Naive thymus-derived CD4-positive, alpha-beta T cell (primary cell): ENCODE data around the gene TSPO2. TPM values are rescaled to one million over a fixed set of nuclear protein-coding genes. Genes with fewer than 3 reads are reported as not detected.

Experiments used
- ATAC-seq: fragments of 150-1000 bp; cut with Tn5 transposase; 2 replicates; pipeline ENCODE4 v1.10.0; 2021; ENCODE audit warnings: mild to moderate bottlenecking, moderate library complexity
- CTCF ChIA-PET: fragments of 350-600 bp; sonication (Branson Sonifier 250); formaldehyde crosslinking; loops from one replicate; lab custom pipeline; 2021; ENCODE audit warnings: antibody characterized with exemption; lab: Charles Lee
- POLR2A ChIA-PET: fragments of 350-600 bp; sonication (Branson Sonifier 250); formaldehyde crosslinking; loops from one replicate; lab custom pipeline; 2021; ENCODE audit warnings: antibody characterized with exemption, inconsistent platforms; lab: Charles Lee
- DNase-seq, 9 donors: peaks; one replicate each; pipeline versions ENCODE4 v3.0.0 to v3.0.0-alpha.2; 2020 to 2022; ENCODE audit warnings: mixed read lengths in 1 of 9
- H3K27ac ChIP-seq: one replicate; pipeline ENCODE4 v1.7.0; 2013; ENCODE audit warnings: mild to moderate bottlenecking, low read depth, low read length, moderate library complexity
- H3K27me3 ChIP-seq, 2 donors: one replicate each; pipeline ENCODE4 v1.7.0; 2013; ENCODE audit warnings: low read length in 2 of 2, mild to moderate bottlenecking in 2 of 2, moderate library complexity in 2 of 2; ENCODE audit not compliant: control insufficient read depth in 2 of 2, insufficient read depth in 2 of 2
- H3K36me3 ChIP-seq, 3 experiments: 1 replicate in 2 of 3; 2 replicates in 1 of 3; pipeline ENCODE4 v1.7.0; 2013; ENCODE audit warnings: low read length in 3 of 3, mild to moderate bottlenecking in 3 of 3, moderate library complexity in 1 of 3; ENCODE audit not compliant: insufficient read depth in 3 of 3, control insufficient read depth in 2 of 3
- H3K4me1 ChIP-seq, 2 donors: one replicate each; pipeline ENCODE4 v1.7.0; 2013; ENCODE audit warnings: low read length in 2 of 2, mild to moderate bottlenecking in 2 of 2, moderate library complexity in 1 of 2; ENCODE audit not compliant: control insufficient read depth in 2 of 2, insufficient read depth in 2 of 2
- H3K4me3 ChIP-seq: 2 replicates; pipeline ENCODE4 v1.7.0; 2013; ENCODE audit warnings: mild to moderate bottlenecking, low read length
- H3K9me3 ChIP-seq, 3 experiments: 1 replicate in 2 of 3; 2 replicates in 1 of 3; pipeline ENCODE4 v1.7.0; 2013; ENCODE audit warnings: low read length in 3 of 3; ENCODE audit not compliant: control insufficient read depth in 2 of 3
- H3K27ac Mint-ChIP-seq, 9 donors: one replicate each; pipeline ENCODE4 v1.8.0; 2020 to 2022; ENCODE audit warnings: mixed read lengths in 9 of 9, mild to moderate bottlenecking in 8 of 9, moderate library complexity in 5 of 9, inconsistent platforms in 2 of 9
- H3K27me3 Mint-ChIP-seq, 5 donors: one replicate each; pipeline ENCODE4 v1.8.0; 2021 to 2022; ENCODE audit warnings: mixed read lengths in 5 of 5, mild to moderate bottlenecking in 1 of 5
- H3K36me3 Mint-ChIP-seq, 5 donors: one replicate each; pipeline ENCODE4 v1.8.0; 2020 to 2022; ENCODE audit warnings: mixed read lengths in 5 of 5, mild to moderate bottlenecking in 3 of 5, inconsistent platforms in 1 of 5
- H3K4me1 Mint-ChIP-seq, 7 donors: one replicate each; pipeline ENCODE4 v1.8.0; 2020 to 2022; ENCODE audit warnings: mixed read lengths in 7 of 7, mild to moderate bottlenecking in 3 of 7, inconsistent platforms in 1 of 7
- H3K4me3 Mint-ChIP-seq, 10 donors: one replicate each; pipeline ENCODE4 v1.8.0; 2020 to 2022; ENCODE audit warnings: mild to moderate bottlenecking in 10 of 10, mixed read lengths in 10 of 10, moderate library complexity in 6 of 10, inconsistent platforms in 2 of 10
- H3K9me3 Mint-ChIP-seq, 11 donors: one replicate each; pipeline ENCODE4 v1.8.0; 2020 to 2022; ENCODE audit warnings: mixed read lengths in 11 of 11, mild to moderate bottlenecking in 4 of 11, inconsistent platforms in 1 of 11, moderate library complexity in 1 of 11
- intact Hi-C, 2 donors: fragments of 100-400 bp; cut with micrococcal nuclease; formaldehyde crosslinking; loops; one replicate each; pipeline ENCODE4 v1.15.1; 2023
- polyA plus RNA-seq, 2 donors: library from polyadenylated mRNA; unstranded; fragments of 300-500 nt; fragmentation: Illumina TruSeq; gene quantifications; one replicate each; pipeline ENCODE4 v1.2.3, GENCODE V29; 2021
- total RNA-seq, 6 experiments: library from RNA in 5 of 6; stranded (reverse) in 5 of 6; gene quantifications; 1 replicate in 5 of 6; 2 replicates in 1 of 6; pipeline ENCODE4 v1.2.3 and lab custom pipeline; 2021 to 2026

The TSPO2 gene
- total and polyA plus RNA-seq, 7 experiments from 2014 or later = not detected

DNA sequence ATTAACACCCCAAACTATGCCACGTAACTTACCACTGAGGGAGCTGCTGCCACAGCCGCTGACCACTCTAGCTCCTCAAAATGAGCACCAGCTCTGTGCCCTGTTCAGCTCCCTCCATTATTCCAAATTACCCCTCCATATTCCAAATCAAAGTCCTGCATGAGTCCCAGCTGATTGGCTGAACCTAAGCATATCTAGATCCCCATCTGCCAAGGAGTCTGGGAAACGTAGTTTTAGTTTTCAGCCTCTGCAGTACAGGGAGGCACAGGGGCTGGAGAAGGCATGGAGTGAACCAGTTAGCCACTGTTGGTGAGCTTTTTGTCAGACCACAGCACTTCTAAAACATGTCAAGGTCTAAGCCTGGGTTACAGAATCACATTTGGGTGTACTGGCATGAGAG lies 19.2 kb upstream of the TSPO2 start:
- DNase-seq (no peak), ATAC-seq (no peak)
- intact Hi-C loops = loop anchor here in 1 of 2 donors (10.0 kb wide), 1 partner anchor 1678 kb away; no protein-coding TSS in a partner anchor
- ChIA-PET POLR2A (no interaction called here), CTCF (interaction anchor here (1.4 to 2.1 kb wide), 2 partner anchors 16 to 18 kb away, joined by 4 to 7 read pairs; partner anchors contain the start of gene UNC5CL)
- peaks cover 0 to 14% (median 3%) of the 10 kb centered on the region in 5 donors for H3K36me3 Mint-ChIP-seq
- Histone ChIP-seq H3K9me3 (no peaks in the 10 kb centered on the region), H3K27ac (no peak overlapping the region), H3K4me1 (peaks cover 5 to 6% of the 10 kb centered on the region in 2 donors), H3K4me3 (no peak overlapping the region), H3K36me3 (no peaks in the 10 kb centered on the region), H3K27me3 (no peaks in the 10 kb centered on the region)
- peaks cover 0 to 2% (median 0%) of the 10 kb centered on the region in 5 donors for H3K27me3 Mint-ChIP-seq
- H3K27ac Mint-ChIP-seq = no peak overlapping the region
- H3K4me3 Mint-ChIP-seq = no peak overlapping the region
- peaks cover 10 to 14% (median 11%) of the 10 kb centered on the region in 7 donors for H3K4me1 Mint-ChIP-seq
- H3K9me3 Mint-ChIP-seq = peaks cover 0 to 6% (median 0%) of the 10 kb centered on the region in 11 donors

DNA sequence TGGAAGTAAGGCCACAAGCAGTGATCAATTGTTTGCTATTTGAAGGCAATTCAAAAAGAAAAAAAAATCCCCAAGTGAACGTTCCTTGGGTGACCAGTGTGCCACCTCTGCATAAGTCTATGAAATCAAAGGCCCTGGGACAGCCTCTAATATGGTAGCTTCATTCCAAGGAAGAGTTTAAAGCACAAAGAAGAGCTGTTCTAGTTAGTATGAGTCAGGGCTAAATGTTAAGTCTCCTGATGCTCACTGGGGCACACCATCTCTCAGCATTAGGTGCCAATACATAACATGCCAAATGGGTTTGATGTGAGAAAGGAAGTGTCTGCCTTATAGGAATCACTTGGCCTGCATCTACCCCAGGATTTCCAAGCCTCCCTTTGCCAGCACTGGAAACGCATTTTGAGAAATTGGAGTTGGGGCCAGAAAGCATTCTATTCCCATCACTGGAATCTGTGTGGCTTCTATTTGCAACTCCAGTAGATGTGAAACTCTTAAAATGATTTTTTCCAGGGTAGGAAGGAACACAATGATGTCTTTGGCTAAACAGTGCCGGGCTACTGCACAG lies 16.2 kb upstream of the TSPO2 start:
- Mint-ChIP-seq H3K27me3 (no peaks in the 10 kb centered on the region), H3K9me3 (no peaks in the 10 kb centered on the region), H3K27ac (peak overlapping the region in 3 of 9 donors; percentile 9 to 57 (median 51)), H3K36me3 (peaks cover 0 to 4% (median 0%) of the 10 kb centered on the region in 5 donors), H3K4me3 (peak overlapping the region in 3 of 10 donors; percentile 28 to 58 (median 30)), H3K4me1 (peaks cover 17 to 25% (median 22%) of the 10 kb centered on the region in 7 donors)
- Histone ChIP-seq H3K36me3 (no peaks in the 10 kb centered on the region), H3K4me3 (no peak overlapping the region), H3K9me3 (no peaks in the 10 kb centered on the region), H3K27me3 (no peaks in the 10 kb centered on the region), H3K27ac (no peak overlapping the region), H3K4me1 (peaks cover 6 to 16% of the 10 kb centered on the region in 2 donors)
- CTCF ChIA-PET = interaction anchor here (0.9 to 1.6 kb wide), 2 partner anchors 10 to 42 kb away, joined by 3 to 7 read pairs; no protein-coding TSS in a partner anchor
- DNase-seq (no peak), ATAC-seq (no peak)
- intact Hi-C loops = loop anchor here (5.0 to 10.0 kb wide), 3 partner anchors 699 to 1681 kb away; no protein-coding TSS in a partner anchor
- POLR2A ChIA-PET = interaction anchor here (0.6 kb wide), 1 partner anchor 41 kb away, joined by 3 read pairs; no protein-coding TSS in a partner anchor

DNA sequence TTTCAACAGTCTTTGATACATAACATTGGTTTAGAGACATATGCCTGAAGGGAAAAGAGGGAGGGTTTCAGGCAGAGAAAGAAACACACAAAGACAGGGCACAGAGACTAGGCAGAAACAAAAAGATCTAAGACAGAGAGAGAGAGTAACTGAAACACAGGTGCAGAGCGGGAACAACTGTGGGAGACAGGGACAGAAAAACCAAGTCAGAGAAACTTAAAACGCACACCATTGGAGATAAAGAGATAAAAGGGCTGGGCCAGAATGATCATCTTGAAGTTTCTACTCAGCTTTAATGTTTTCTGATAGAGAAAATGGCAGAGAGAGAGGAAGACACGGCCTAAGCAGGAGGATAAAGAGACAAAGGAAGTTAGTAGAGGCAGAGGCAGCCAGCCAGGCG lies 15.0 kb upstream of the TSPO2 start:
- POLR2A ChIA-PET = interaction anchor here (2.2 kb wide), 1 partner anchor 46 kb away, joined by 6 read pairs; the partner anchor contains the start of genes NFYA and OARD1

DNA sequence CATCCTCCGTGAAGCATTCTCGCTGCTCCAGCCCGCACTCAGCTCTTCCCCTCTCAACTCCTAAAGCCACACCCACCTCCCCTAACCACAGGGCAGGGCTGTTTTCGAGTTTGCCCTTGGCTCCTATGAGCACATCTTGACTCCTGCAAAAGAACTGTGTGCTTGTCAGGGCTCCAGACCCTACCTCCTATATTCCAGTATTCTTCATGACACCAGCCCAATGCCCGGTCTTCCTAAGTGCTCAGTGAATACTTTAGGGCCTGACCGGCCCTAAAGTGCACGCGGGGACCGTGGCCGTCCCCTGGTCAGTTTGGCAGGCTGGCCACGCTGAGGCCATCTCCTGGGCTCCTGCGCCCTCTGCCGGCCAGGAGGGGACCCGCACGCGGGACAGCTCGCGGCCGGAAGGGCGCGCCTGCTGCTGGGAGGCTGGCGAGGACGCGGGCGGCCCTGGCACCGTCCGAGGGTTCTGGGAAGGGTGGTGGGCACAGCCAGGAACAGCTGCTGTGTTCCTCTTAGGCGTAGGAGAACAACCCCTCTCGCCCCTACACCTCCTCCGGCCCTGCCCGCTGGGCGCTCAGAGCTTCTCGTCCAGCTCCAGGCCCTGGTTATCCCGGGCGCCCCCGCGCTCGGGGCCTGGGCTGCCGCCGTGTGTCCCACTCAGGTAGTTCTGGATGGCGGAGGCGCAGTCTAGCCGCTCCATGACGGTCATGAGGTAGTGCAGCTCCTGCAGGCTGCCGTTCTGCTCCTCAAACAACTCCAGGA lies 14.3 kb upstream of the TSPO2 start:
- ChIA-PET POLR2A (interaction anchor here (0.6 to 2.2 kb wide), 3 partner anchors 36 to 45 kb away, joined by 3 to 6 read pairs (median 3); partner anchors contain the start of genes NFYA and OARD1), CTCF (interaction anchor here (0.6 to 3.7 kb wide), 19 partner anchors 8 to 61 kb away, joined by 3 to 29 read pairs (median 4); partner anchors contain the start of genes NFYA, OARD1 and UNC5CL)
- peaks cover 6 to 16% of the 10 kb centered on the region in 2 donors for H3K4me1 ChIP-seq
- peak; percentile 94 for ATAC-seq
- no peaks in the 10 kb centered on the region for H3K36me3 ChIP-seq
- no peaks in the 10 kb centered on the region for H3K27me3 Mint-ChIP-seq
- H3K4me1 Mint-ChIP-seq = peaks cover 17 to 25% (median 22%) of the 10 kb centered on the region in 7 donors
- H3K9me3 ChIP-seq = no peaks in the 10 kb centered on the region
- intact Hi-C loops = loop anchor here (1.0 to 10.0 kb wide), 8 partner anchors 11 to 1683 kb away; partner anchors contain the start of genes NFYA (in 2 of the 2), OARD1 (in 2 of the 2) and UNC5CL (in 1 of the 2)
- no peaks in the 10 kb centered on the region for H3K9me3 Mint-ChIP-seq
- no peaks in the 10 kb centered on the region for H3K27me3 ChIP-seq
- peak overlapping the region; percentile 53 for H3K27ac ChIP-seq
- H3K4me3 Mint-ChIP-seq = peak overlapping the region; percentile 86 to 91 (median 88)
- peaks cover 0 to 4% (median 0%) of the 10 kb centered on the region in 5 donors for H3K36me3 Mint-ChIP-seq
- H3K27ac Mint-ChIP-seq = peak overlapping the region; percentile 69 to 92 (median 87)
- H3K4me3 ChIP-seq = peak overlapping the region; percentile 70
- DNase-seq = peak; percentile 38 to 92 (median 73)

More for the DNA sequence above, 15.0 kb upstream of the TSPO2 start:
- DNase-seq (no peak), ATAC-seq (no peak)
- peak overlapping the region; percentile 53 for H3K27ac ChIP-seq
- peaks cover 6 to 16% of the 10 kb centered on the region in 2 donors for H3K4me1 ChIP-seq
- H3K36me3 Mint-ChIP-seq = peaks cover 0 to 4% (median 0%) of the 10 kb centered on the region in 5 donors
- H3K4me3 Mint-ChIP-seq = peak overlapping the region; percentile 86 to 91 (median 88)
- intact Hi-C loops = loop anchor here (1.0 to 10.0 kb wide), 6 partner anchors 21 to 1682 kb away; partner anchors contain the start of genes NFYA (in 1 of the 2) and OARD1 (in 1 of the 2)
- CTCF ChIA-PET = interaction anchor here (0.6 to 3.7 kb wide), 11 partner anchors 8 to 60 kb away, joined by 3 to 29 read pairs (median 5); partner anchors contain the start of genes NFYA, OARD1 and UNC5CL
- H3K27me3 Mint-ChIP-seq = no peaks in the 10 kb centered on the region
- peaks cover 17 to 25% (median 22%) of the 10 kb centered on the region in 7 donors for H3K4me1 Mint-ChIP-seq
- H3K9me3 Mint-ChIP-seq = no peaks in the 10 kb centered on the region
- peak overlapping the region; percentile 63 to 92 (median 87) for H3K27ac Mint-ChIP-seq
- no peaks in the 10 kb centered on the region for H3K27me3 ChIP-seq
- no peaks in the 10 kb centered on the region for H3K9me3 ChIP-seq
- peak overlapping the region; percentile 70 for H3K4me3 ChIP-seq
- no peaks in the 10 kb centered on the region for H3K36me3 ChIP-seq

DNA sequence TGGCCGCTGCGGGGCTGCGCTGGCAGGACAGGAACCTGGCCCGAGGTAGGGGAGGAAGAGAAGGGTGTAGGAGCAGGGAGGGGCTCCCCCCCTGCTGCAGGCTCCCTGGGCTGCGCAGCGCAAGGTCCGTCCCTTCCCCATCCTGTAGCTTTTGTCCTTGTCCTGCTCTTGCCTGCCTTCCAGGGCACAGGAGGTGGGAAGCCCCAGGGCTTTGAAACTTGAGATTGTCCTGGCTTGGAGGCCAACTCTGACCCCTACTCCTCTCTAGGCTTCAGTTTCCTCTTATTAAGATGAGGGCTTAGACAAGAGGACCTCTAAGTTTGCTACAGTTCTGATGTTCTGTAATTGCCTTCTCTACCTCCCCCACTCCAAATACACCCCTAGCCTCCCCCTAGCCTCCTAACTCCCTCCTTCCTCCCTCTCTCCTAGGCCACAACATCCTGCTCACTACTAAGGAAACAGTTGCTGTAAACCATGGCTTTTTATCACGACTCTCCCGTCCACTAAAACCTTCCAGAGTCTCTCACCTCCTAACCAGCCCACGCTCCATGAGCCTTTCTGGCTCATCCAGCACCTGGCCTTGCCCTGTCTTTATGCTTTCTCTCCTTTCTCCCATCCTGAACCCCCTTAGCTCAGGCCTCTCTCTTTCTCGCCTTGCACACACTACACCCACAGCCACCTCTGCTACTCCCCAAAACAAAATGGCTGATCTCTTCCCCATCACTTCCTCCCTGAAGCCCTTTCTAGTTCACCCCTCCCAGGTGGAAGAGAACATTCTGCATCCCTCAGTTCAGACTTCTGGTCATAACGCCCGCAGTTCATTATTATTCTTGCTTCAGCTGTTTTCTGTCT lies 13.5 kb upstream of the TSPO2 start:
- ChIA-PET CTCF (interaction anchor here (0.6 to 3.7 kb wide), 13 partner anchors 9 to 42 kb away, joined by 3 to 29 read pairs (median 4); partner anchors contain the start of gene UNC5CL), POLR2A (interaction anchor here (0.6 to 2.2 kb wide), 3 partner anchors 36 to 44 kb away, joined by 3 to 6 read pairs (median 3); partner anchors contain the start of genes NFYA and OARD1)
- Histone ChIP-seq H3K36me3 (no peaks in the 10 kb centered on the region), H3K4me3 (peak overlapping the region; percentile 70), H3K4me1 (peaks cover 6 to 16% of the 10 kb centered on the region in 2 donors), H3K27me3 (no peaks in the 10 kb centered on the region), H3K9me3 (no peaks in the 10 kb centered on the region), H3K27ac (peak overlapping the region; percentile 53)
- DNase-seq (peak in 4 of 9 donors; percentile 5 to 21 (median 9)), ATAC-seq (peak; percentile 41)
- Mint-ChIP-seq H3K27me3 (no peaks in the 10 kb centered on the region), H3K9me3 (no peaks in the 10 kb centered on the region), H3K36me3 (peaks cover 0 to 6% (median 0%) of the 10 kb centered on the region in 5 donors), H3K4me3 (peak overlapping the region; percentile 86 to 91 (median 88)), H3K4me1 (peaks cover 17 to 25% (median 22%) of the 10 kb centered on the region in 7 donors), H3K27ac (peak overlapping the region; percentile 71 to 94 (median 79))
- intact Hi-C loops = loop anchor here (1.0 to 10.0 kb wide), 6 partner anchors 11 to 1684 kb away; partner anchors contain the start of genes NFYA (in 1 of the 2), OARD1 (in 1 of the 2) and UNC5CL (in 1 of the 2)
